ENCODE results near the gene CRLF3.

GRCh38 chr17:30761060-30761459 lies 63.4 kb downstream of the CRLF3 start:
- TF ChIP-seq CTCF (IDR thresholded peaks at IDR 0.05) (no peak), EZH2 (IDR thresholded peaks at IDR 0.05; ENCODE audit: borderline replicate concordance, insufficient read depth, low read depth, low read length, poor library complexity, severe bottlenecking) (no peak)

Data from B cell (primary cell).